Measurements from ENCODE around the gene MED7.

DNA sequence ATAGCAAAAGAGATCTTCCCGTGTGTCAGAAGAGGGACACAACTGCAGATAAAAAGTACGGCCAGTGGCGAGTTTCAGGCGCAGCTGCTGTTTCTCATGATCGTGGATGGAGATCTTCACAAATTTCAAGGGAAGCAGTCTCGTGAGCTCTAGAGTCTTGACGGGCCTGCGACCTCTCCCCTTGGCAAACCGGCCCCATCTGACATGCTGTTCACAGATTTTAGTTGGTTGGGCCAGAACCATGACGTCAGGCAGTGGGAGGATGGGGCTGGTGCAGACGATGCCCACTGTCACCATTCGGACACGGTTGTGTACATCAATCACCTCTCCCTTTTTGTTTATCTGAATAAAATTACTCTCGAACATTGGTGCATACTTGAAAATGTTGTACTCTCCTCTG is 23.0 kb upstream of the MED7 start:
- TF ChIP-seq, protein P1, sequence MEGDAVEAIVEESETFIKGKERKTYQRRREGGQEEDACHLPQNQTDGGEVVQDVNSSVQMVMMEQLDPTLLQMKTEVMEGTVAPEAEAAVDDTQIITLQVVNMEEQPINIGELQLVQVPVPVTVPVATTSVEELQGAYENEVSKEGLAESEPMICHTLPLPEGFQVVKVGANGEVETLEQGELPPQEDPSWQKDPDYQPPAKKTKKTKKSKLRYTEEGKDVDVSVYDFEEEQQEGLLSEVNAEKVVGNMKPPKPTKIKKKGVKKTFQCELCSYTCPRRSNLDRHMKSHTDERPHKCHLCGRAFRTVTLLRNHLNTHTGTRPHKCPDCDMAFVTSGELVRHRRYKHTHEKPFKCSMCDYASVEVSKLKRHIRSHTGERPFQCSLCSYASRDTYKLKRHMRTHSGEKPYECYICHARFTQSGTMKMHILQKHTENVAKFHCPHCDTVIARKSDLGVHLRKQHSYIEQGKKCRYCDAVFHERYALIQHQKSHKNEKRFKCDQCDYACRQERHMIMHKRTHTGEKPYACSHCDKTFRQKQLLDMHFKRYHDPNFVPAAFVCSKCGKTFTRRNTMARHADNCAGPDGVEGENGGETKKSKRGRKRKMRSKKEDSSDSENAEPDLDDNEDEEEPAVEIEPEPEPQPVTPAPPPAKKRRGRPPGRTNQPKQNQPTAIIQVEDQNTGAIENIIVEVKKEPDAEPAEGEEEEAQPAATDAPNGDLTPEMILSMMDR (IDR thresholded peaks at IDR 0.05 in 4 of 5, conservative IDR thresholded peaks at IDR 0.05 in 1 of 5): no peak
- TF ChIP-seq POLR2A (IDR thresholded peaks at IDR 0.05): no peak
